Tibial nerve (tissue), 4 donors: ENCODE measurements around the gene ATP5F1C. TPM values are rescaled to one million over a fixed set of nuclear protein-coding genes. Genes with fewer than 3 reads are reported as not detected.

Experiments
- DNase-seq, 2 donors: peaks; one replicate each; pipeline ENCODE4 v3.0.0-alpha.2; 2019; ENCODE audit warnings: low spot score in 2 of 2
- H3K27ac ChIP-seq, 4 donors: fragments of 200-600 bp; sonication (generic) in 3 of 4; one replicate each; pipeline ENCODE4 v1.5.1; 2017 to 2019; ENCODE audit warnings: mild to moderate bottlenecking in 1 of 4
- H3K27me3 ChIP-seq, 2 donors: fragments of 200-600 bp; sonication (generic) in 1 of 2; one replicate each; pipeline versions ENCODE4 v1.5.1 to v1.6.0; 2017 to 2019
- H3K36me3 ChIP-seq, 3 donors: fragments of 200-600 bp; sonication (generic); one replicate each; pipeline ENCODE4 v1.5.1; 2018 to 2019
- H3K4me1 ChIP-seq, 4 donors: fragments of 200-600 bp; sonication (generic) in 3 of 4; one replicate each; pipeline ENCODE4 v1.5.1; 2017 to 2019
- H3K4me3 ChIP-seq, 4 donors: fragments of 200-600 bp; sonication (generic) in 3 of 4; one replicate each; pipeline ENCODE4 v1.5.1; 2017 to 2019; ENCODE audit warnings: mild to moderate bottlenecking in 1 of 4, moderate library complexity in 1 of 4
- H3K9me3 ChIP-seq, 4 donors: fragments of 200-600 bp; sonication (generic) in 3 of 4; one replicate each; pipeline ENCODE4 v1.5.1; 2017 to 2019
- CTCF ChIP-seq, 5 experiments: fragments of 200-600 bp in 3 of 5; fragments of 450-650 bp in 2 of 5; sonication (generic) in 3 of 5; IDR thresholded peaks; one replicate each; pipeline ENCODE4 v1.5.1; 2016 to 2019; ENCODE audit warnings: antibody characterized with exemption in 5 of 5, mild to moderate bottlenecking in 3 of 5, moderate library complexity in 2 of 5
- EP300 ChIP-seq, 2 donors: sonication (generic); formaldehyde crosslinking; IDR thresholded peaks; one replicate each; pipeline ENCODE4 v1.6.1; 2017; ENCODE audit warnings: antibody characterized with exemption in 2 of 2, mild to moderate bottlenecking in 1 of 2
- POLR2A ChIP-seq, 2 donors: fragments of 450-650 bp; IDR thresholded peaks; one replicate each; pipeline ENCODE4 v1.6.1; 2017; ENCODE audit warnings: antibody characterized with exemption in 2 of 2, mild to moderate bottlenecking in 2 of 2, moderate library complexity in 2 of 2
- WGBS, 2 donors: methylation state at CpG; one replicate each; pipeline ENCODE4 v1.1.5; 2018; 5-methylcytosine and 5-hydroxymethylcytosine counted together
- total RNA-seq, 4 donors: library from RNA; depleted of rRNA; stranded (reverse); fragments of >200 nt; gene quantifications; one replicate each; pipeline ENCODE4 v1.1.0, GENCODE V29; 2016

ATP5F1C gene
- total RNA-seq, 4 donors from 2014 or later = 138 to 224 (median 171) TPM

- no peaks in the 10 kb centered on the region for H3K36me3 ChIP-seq
- no peak for DNase-seq
- H3K27ac ChIP-seq = no peak overlapping the region
- no peaks in the 10 kb centered on the region for H3K27me3 ChIP-seq
- peaks cover 0 to 13% (median 1%) of the 10 kb centered on the region in 4 donors for H3K4me1 ChIP-seq
- 74 to 83% methylated on average over 4 of the region's 4 CpGs for WGBS, 2 donors
- no peak overlapping the region for H3K4me3 ChIP-seq
- TF ChIP-seq EP300 (IDR thresholded peaks at IDR 0.05) (no peak), POLR2A (IDR thresholded peaks at IDR 0.05) (no peak), CTCF (IDR thresholded peaks at IDR 0.05) (no peak)
- peaks cover 0 to 10% (median 0%) of the 10 kb centered on the region in 4 donors for H3K9me3 ChIP-seq
These were observed 67.2 kb downstream of the ATP5F1C start for GRCh38 chr10:7855205-7855604.

GRCh38 chr10:7856678-7857077 is 68.7 kb downstream of the ATP5F1C start:
- H3K4me3 ChIP-seq = peak overlapping the region in 1 of 4 donors; percentile 16
- no peaks in the 10 kb centered on the region for H3K36me3 ChIP-seq

GRCh38 chr10:7857262-7857661 is 69.3 kb downstream of the ATP5F1C start:
- H3K4me1 ChIP-seq = peaks cover 0 to 13% (median 1%) of the 10 kb centered on the region in 4 donors
- H3K4me3 ChIP-seq = peak overlapping the region in 2 of 4 donors; percentile 2 to 16
- H3K27ac ChIP-seq = peak overlapping the region in 2 of 4 donors; percentile 5 to 68
- no peak for DNase-seq
- H3K9me3 ChIP-seq = peaks cover 0 to 30% (median 6%) of the 10 kb centered on the region in 4 donors
- 28% methylated on average over 4 of the region's 4 CpGs for WGBS, 2 donors
- H3K27me3 ChIP-seq = no peaks in the 10 kb centered on the region
- TF ChIP-seq EP300 (IDR thresholded peaks at IDR 0.05) = no peak
- TF ChIP-seq CTCF (IDR thresholded peaks at IDR 0.05) = no peak
- TF ChIP-seq POLR2A (IDR thresholded peaks at IDR 0.05) = no peak
- peaks cover 0 to 4% (median 0%) of the 10 kb centered on the region in 3 donors for H3K36me3 ChIP-seq

More at GRCh38 chr10:7856678-7857077, 68.7 kb downstream of the ATP5F1C start:
- TF ChIP-seq EP300 (IDR thresholded peaks at IDR 0.05) = no peak
- no peak for TF ChIP-seq POLR2A (IDR thresholded peaks at IDR 0.05)
- no peak for TF ChIP-seq CTCF (IDR thresholded peaks at IDR 0.05)
- H3K27me3 ChIP-seq = no peaks in the 10 kb centered on the region
- H3K4me1 ChIP-seq = peaks cover 0 to 13% (median 1%) of the 10 kb centered on the region in 4 donors
- 33 to 59% methylated on average over 4 of the region's 4 CpGs for WGBS, 2 donors
- H3K9me3 ChIP-seq = peaks cover 0 to 25% (median 3%) of the 10 kb centered on the region in 4 donors
- H3K27ac ChIP-seq = peak overlapping the region in 2 of 4 donors; percentile 5 to 68
- no peak for DNase-seq

Other genes with a start within 250 kb of the ATP5F1C start
- 10 to 100 TPM; 20.7 to 86.4 (median 26.9) TPM for gene ITIH5, start 121.2 kb upstream of the ATP5F1C start, total RNA-seq
- not detected for gene ITIH2, start 84.9 kb upstream of the ATP5F1C start, total RNA-seq
- gene KIN, start 184 bp upstream of the ATP5F1C start, total RNA-seq = 1 to 10 TPM; 6.9 to 9.2 (median 7.7) TPM
- gene TAF3, start 30.3 kb downstream of the ATP5F1C start, total RNA-seq = 10 to 100 TPM; 11.7 to 12.6 (median 12.4) TPM